PC-9 (cell line): ENCODE data around the gene CARHSP1. TPM values are rescaled to one million over a fixed set of nuclear protein-coding genes. Genes with fewer than 3 reads are reported as not detected.

Source experiments
- BruUV-seq: library from RNA; stranded (reverse); fragments of 400-500 nt; replicated peaks from 2 replicates; lab custom pipeline; 2021; lab: Mats Ljungman, UMichigan
- CTCF ChIA-PET: fragments of 300-600 bp; sonication (Branson Sonifier 250); formaldehyde crosslinking; loops from one replicate; lab custom pipeline; 2022; ENCODE audit warnings: antibody characterized with exemption; lab: Charles Lee
- POLR2A ChIA-PET: fragments of 300-600 bp; sonication (Branson Sonifier 250); formaldehyde crosslinking; loops from one replicate; lab custom pipeline; 2022; ENCODE audit warnings: antibody characterized with exemption; ENCODE audit not compliant: unreplicated experiment; lab: Charles Lee
- DNase-seq, 2 experiments: peaks; one replicate each; pipeline versions ENCODE4 v3.0.0 to v3.0.0-alpha.2; 2015 to 2022; ENCODE audit warnings: mixed read lengths in 1 of 2
- H2AFZ ChIP-seq: fragments of 200-600 bp; sonication (generic); 2 replicates; pipeline ENCODE4 v1.8.1; 2017; ENCODE audit warnings: antibody characterized with exemption
- H3F3A ChIP-seq: fragments of 200-600 bp; sonication (generic); 2 replicates; pipeline ENCODE4 v1.8.1; 2017; ENCODE audit warnings: antibody characterized with exemption, mild to moderate bottlenecking, low read depth; ENCODE audit not compliant: insufficient read depth
- H3K27ac ChIP-seq: fragments of 200-600 bp; sonication (generic); 2 replicates; pipeline ENCODE4 v1.6.1; 2016; ENCODE audit warnings: mixed run types
- H3K27me3 ChIP-seq: fragments of 200-600 bp; sonication (generic); 2 replicates; pipeline ENCODE4 v1.6.1; 2016; ENCODE audit warnings: low read depth, mixed run types; ENCODE audit not compliant: insufficient read depth
- H3K36me3 ChIP-seq: fragments of 200-600 bp; sonication (generic); 2 replicates; pipeline ENCODE4 v1.6.1; 2016; ENCODE audit warnings: low read depth, mixed run types
- H3K4me1 ChIP-seq: fragments of 200-600 bp; sonication (generic); replicated peaks from 2 replicates; pipeline ENCODE4 v1.6.1; 2016; ENCODE audit warnings: mixed run types; ENCODE audit not compliant: insufficient read depth
- H3K4me2 ChIP-seq: fragments of 200-600 bp; sonication (generic); 2 replicates; pipeline ENCODE4 v1.6.1; 2017; ENCODE audit warnings: mixed run types
- H3K4me3 ChIP-seq: fragments of 200-600 bp; sonication (generic); 2 replicates; pipeline ENCODE4 v1.6.1; 2016; ENCODE audit warnings: mixed run types
- H3K79me2 ChIP-seq: fragments of 200-600 bp; sonication (generic); 2 replicates; pipeline ENCODE4 v1.6.1; 2017; ENCODE audit warnings: low read depth, mixed run types
- H3K9me2 ChIP-seq: fragments of 200-600 bp; sonication (generic); 2 replicates; pipeline ENCODE4 v1.8.1; 2017; ENCODE audit warnings: mild to moderate bottlenecking; ENCODE audit not compliant: insufficient read depth
- H3K9me3 ChIP-seq: fragments of 200-600 bp; sonication (generic); 2 replicates; pipeline ENCODE4 v1.8.1; 2016; ENCODE audit warnings: low read depth; ENCODE audit not compliant: insufficient read depth
- H4K20me1 ChIP-seq: fragments of 200-600 bp; sonication (generic); 2 replicates; pipeline ENCODE4 v1.8.1; 2017; ENCODE audit not compliant: insufficient read depth
- CTCF ChIP-seq: fragments of 200-600 bp; sonication (generic); conservative IDR thresholded peaks from 2 replicates; pipeline ENCODE4 v1.6.1; 2017; ENCODE audit warnings: mixed run types, antibody characterized with exemption, mild to moderate bottlenecking, moderate library complexity
- EZH2 ChIP-seq: fragments of 200-600 bp; sonication (generic); IDR thresholded peaks from 2 replicates; pipeline ENCODE4 v1.8.0; 2017; ENCODE audit warnings: antibody characterized with exemption, low read depth
- intact Hi-C: fragments of 100-400 bp; cut with micrococcal nuclease; formaldehyde crosslinking; loops from one replicate; pipeline ENCODE4 v1.10.0; 2022; ENCODE audit not compliant: unreplicated experiment
- total RNA-seq: library from RNA; stranded (reverse); gene quantifications from 2 replicates; pipeline ENCODE4 v1.2.3, GENCODE V29; 2021

The CARHSP1 gene
- total RNA-seq, 1 experiment from 2014 or later: 179 TPM

- BruUV-seq: no TSS peak
- Histone ChIP-seq H3K9me3 (no peaks in the 10 kb centered on the region), H3K79me2 (peaks cover 90% of the 10 kb centered on the region), H3K4me1 (peaks cover 29% of the 10 kb centered on the region), H3K36me3 (no peaks in the 10 kb centered on the region), H4K20me1 (peaks cover 68% of the 10 kb centered on the region), H3K27ac (no peak overlapping the region), H3K4me2 (peak overlapping the region; percentile 4; the same call in 1 of the 2 replicates), H3F3A (peaks cover 17% of the 10 kb centered on the region; the same call in 1 of the 2 replicates), H2AFZ (no peak overlapping the region), H3K9me2 (no peaks in the 10 kb centered on the region), H3K27me3 (no peaks in the 10 kb centered on the region), H3K4me3 (no peak overlapping the region)
- DNase-seq: no peak
- ChIA-PET POLR2A (no interaction called here), CTCF (interaction anchor here (0.7 to 0.9 kb wide), 2 partner anchors 21 to 145 kb away, joined by 4 to 7 read pairs; no protein-coding TSS in a partner anchor)
- intact Hi-C loops: no loop called here
- no peak for TF ChIP-seq CTCF
- no peak for TF ChIP-seq EZH2
Observed at GRCh38 chr16:8863594-8864424, 5.0 kb downstream of the CARHSP1 start.

GRCh38 chr16:8862309-8863130, 6.3 kb downstream of the CARHSP1 start:
- no peak for DNase-seq
- Histone ChIP-seq H4K20me1 (peaks cover 63% of the 10 kb centered on the region), H3K36me3 (no peaks in the 10 kb centered on the region), H3K9me2 (no peaks in the 10 kb centered on the region), H3K9me3 (no peaks in the 10 kb centered on the region), H3K27ac (no peak overlapping the region), H2AFZ (no peak overlapping the region), H3K4me1 (peaks cover 29% of the 10 kb centered on the region), H3K4me2 (no peak overlapping the region), H3F3A (peaks cover 17% of the 10 kb centered on the region; the same call in 1 of the 2 replicates), H3K4me3 (no peak overlapping the region), H3K79me2 (peaks cover 85% of the 10 kb centered on the region), H3K27me3 (no peaks in the 10 kb centered on the region)
- intact Hi-C loops: no loop called here
- ChIA-PET CTCF (interaction anchor here (0.7 to 0.9 kb wide), 2 partner anchors 22 to 146 kb away, joined by 4 to 7 read pairs; no protein-coding TSS in a partner anchor), POLR2A (no interaction called here)
- TF ChIP-seq CTCF: no peak
- TF ChIP-seq EZH2: no peak
- BruUV-seq: no TSS peak

- H3K79me2 ChIP-seq: peaks cover 77% of the 10 kb centered on the region
- peaks cover 58% of the 10 kb centered on the region for H4K20me1 ChIP-seq
- TF ChIP-seq EZH2: no peak
- TF ChIP-seq CTCF: no peak
- H3K4me2 ChIP-seq: no peak overlapping the region
- peaks cover 17% of the 10 kb centered on the region; the same call in 1 of the 2 replicates for H3F3A ChIP-seq
- DNase-seq: no peak
- no peak overlapping the region for H2AFZ ChIP-seq
- H3K9me2 ChIP-seq: no peaks in the 10 kb centered on the region
- intact Hi-C loops: no loop called here
- H3K4me1 ChIP-seq: peaks cover 29% of the 10 kb centered on the region
- no peak overlapping the region for H3K27ac ChIP-seq
- no peaks in the 10 kb centered on the region for H3K36me3 ChIP-seq
- H3K27me3 ChIP-seq: no peaks in the 10 kb centered on the region
- H3K9me3 ChIP-seq: no peaks in the 10 kb centered on the region
- no TSS peak for BruUV-seq
- CTCF ChIA-PET: interaction anchor here (0.6 kb wide), 1 partner anchor 267 kb away, joined by 5 read pairs; no protein-coding TSS in a partner anchor
- POLR2A ChIA-PET: no interaction called here
- no peak overlapping the region for H3K4me3 ChIP-seq
Observed at GRCh38 chr16:8861563-8862308, 7.1 kb downstream of the CARHSP1 start.
